Hepatocyte (in vitro differentiated cells): ENCODE results near the gene FUBP3.

ENCODE experiments used
- EZH2 ChIP-seq: fragments of 200-600 bp; sonication (generic); IDR thresholded peaks from 2 replicates; pipeline ENCODE4 v1.6.1; 2016; ENCODE audit warnings: antibody characterized with exemption, mild to moderate bottlenecking, borderline replicate concordance
- TF ChIP-seq, protein P1 (sequence below): fragments of 200-600 bp; sonication (generic); IDR thresholded peaks from 2 replicates; pipeline ENCODE4 v1.5.1; 2016; ENCODE audit warnings: antibody characterized with exemption, mild to moderate bottlenecking; ENCODE audit not compliant: poor library complexity

DNA sequence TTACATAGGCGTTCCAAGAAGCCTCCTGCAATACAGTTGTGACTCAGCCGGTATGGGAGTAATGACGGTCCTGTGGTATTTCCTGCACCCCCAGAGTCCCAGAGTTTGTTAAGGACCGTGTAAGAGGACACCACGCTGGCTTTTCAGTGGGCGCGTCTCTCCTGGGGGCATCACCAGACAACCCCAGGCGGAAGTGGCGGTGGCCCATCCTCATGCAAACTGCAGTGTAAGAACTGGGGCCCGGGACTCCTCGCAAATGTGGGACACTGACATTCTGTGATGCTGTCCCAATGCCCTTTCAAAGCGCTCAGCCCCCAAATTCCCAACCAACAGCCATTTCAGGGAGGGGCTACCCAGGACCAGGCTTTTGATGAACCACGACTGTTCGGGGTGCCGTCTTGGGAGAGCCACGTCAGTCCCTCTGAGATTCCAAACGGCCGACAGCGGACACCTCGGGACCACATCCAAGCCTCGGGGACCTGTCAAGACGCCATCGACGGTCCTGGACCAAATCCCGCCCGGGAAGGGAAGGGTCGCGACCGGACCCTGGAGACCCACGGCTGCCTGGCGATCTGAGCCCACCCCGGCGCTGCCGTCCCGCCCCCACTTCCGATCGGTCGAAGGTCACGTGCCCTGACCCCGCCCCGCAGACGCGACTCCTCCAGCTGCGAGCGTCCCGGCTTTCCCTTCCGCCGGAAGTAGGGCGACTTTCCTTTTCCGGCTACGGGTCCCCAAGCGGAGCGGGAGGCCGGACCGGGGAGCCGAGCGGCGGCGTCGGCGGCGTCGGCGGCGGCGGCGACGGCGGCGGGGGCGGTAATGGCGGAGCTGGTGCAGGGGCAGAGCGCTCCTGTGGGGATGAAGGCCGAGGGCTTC, at the start of gene FUBP3:
- TF ChIP-seq, protein P1, sequence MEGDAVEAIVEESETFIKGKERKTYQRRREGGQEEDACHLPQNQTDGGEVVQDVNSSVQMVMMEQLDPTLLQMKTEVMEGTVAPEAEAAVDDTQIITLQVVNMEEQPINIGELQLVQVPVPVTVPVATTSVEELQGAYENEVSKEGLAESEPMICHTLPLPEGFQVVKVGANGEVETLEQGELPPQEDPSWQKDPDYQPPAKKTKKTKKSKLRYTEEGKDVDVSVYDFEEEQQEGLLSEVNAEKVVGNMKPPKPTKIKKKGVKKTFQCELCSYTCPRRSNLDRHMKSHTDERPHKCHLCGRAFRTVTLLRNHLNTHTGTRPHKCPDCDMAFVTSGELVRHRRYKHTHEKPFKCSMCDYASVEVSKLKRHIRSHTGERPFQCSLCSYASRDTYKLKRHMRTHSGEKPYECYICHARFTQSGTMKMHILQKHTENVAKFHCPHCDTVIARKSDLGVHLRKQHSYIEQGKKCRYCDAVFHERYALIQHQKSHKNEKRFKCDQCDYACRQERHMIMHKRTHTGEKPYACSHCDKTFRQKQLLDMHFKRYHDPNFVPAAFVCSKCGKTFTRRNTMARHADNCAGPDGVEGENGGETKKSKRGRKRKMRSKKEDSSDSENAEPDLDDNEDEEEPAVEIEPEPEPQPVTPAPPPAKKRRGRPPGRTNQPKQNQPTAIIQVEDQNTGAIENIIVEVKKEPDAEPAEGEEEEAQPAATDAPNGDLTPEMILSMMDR: no peak
- no peak for TF ChIP-seq EZH2
